HEK293T (cell line): ENCODE results near the gene NSDHL.

Experiments used
- BHLHE40 ChIP-seq: fragments of 450-650 bp; IDR thresholded peaks from 2 replicates; pipeline ENCODE4 v1.6.1; 2016; ENCODE audit warnings: mild to moderate bottlenecking, moderate library complexity, borderline replicate concordance
- CTBP1 ChIP-seq: fragments of 450-650 bp; IDR thresholded peaks from 2 replicates; pipeline ENCODE4 v1.6.1; 2016; ENCODE audit warnings: borderline replicate concordance
- FOXK2 ChIP-seq: fragments of 450-650 bp; IDR thresholded peaks from 2 replicates; pipeline ENCODE4 v1.6.1; 2016; ENCODE audit warnings: mild to moderate bottlenecking
- FOXM1 ChIP-seq: fragments of 450-650 bp; IDR thresholded peaks from 2 replicates; pipeline ENCODE4 v1.6.1; 2017; ENCODE audit warnings: mild to moderate bottlenecking, borderline replicate concordance
- NFRKB ChIP-seq: fragments of 450-650 bp; IDR thresholded peaks from 2 replicates; pipeline ENCODE4 v1.6.1; 2016; ENCODE audit warnings: mild to moderate bottlenecking, moderate library complexity
- SP1 ChIP-seq: fragments of 450-650 bp; IDR thresholded peaks from 2 replicates; pipeline ENCODE4 v1.6.1; 2017
- SUZ12 ChIP-seq: fragments of 450-650 bp; IDR thresholded peaks from 2 replicates; pipeline ENCODE4 v1.6.1; 2016; ENCODE audit warnings: mild to moderate bottlenecking
- TARDBP ChIP-seq: fragments of 450-650 bp; IDR thresholded peaks from 2 replicates; pipeline ENCODE4 v1.6.1; 2016
- TF ChIP-seq, protein P1 (sequence below): fragments of 450-650 bp; IDR thresholded peaks from 2 replicates; pipeline ENCODE4 v1.6.1; 2016

DNA sequence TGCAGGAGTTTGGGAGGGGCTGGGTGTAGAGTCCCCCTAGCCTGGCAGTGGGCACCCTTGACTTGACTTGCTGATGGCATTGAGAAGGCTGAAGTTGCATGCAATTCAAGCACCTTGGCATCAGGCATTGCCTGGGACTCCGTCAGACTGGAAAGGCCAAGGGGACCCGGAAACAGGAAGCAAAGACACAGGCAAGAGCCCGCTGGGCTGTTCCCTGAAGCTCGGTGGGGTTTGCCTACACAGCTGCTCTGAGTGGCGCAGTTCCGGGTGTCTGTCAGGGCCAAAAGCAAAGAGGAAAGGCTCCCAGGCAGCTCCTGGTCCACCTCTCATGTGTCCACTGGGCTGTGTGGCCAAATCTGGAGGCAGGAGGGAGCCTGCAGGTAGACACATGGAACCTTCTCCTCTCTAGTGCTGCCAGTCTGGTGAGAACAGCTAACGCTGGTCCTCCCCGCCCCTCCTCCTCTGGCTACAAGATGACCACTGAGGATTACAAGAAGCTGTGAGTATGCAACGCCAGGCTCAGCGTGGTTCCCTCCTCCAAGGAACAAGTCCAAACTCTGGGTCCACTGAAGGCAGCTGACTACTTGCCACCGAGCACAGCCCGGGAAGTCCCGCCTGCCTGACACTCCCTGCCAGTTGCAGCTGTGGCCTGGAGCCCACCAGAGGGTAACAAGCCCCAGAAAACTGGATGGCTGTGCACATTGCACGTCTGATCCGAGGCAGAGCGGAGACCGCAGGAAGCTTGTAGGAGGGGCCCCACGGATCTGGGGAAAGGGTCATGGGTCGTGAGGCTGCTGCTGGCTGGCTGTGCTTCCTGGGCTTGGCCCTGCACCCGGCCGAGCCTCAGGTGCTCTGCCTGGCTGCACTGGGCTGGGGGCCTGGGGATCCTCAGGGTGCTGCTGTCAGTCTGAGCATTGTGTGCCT is 87.1 kb downstream of the NSDHL start:
- TF ChIP-seq FOXM1 (no peak), FOXK2 (no peak), CTBP1 (no peak), BHLHE40 (no peak), NFRKB (no peak), SUZ12 (no peak), TARDBP (no peak), SP1 (no peak)
- TF ChIP-seq, protein P1, sequence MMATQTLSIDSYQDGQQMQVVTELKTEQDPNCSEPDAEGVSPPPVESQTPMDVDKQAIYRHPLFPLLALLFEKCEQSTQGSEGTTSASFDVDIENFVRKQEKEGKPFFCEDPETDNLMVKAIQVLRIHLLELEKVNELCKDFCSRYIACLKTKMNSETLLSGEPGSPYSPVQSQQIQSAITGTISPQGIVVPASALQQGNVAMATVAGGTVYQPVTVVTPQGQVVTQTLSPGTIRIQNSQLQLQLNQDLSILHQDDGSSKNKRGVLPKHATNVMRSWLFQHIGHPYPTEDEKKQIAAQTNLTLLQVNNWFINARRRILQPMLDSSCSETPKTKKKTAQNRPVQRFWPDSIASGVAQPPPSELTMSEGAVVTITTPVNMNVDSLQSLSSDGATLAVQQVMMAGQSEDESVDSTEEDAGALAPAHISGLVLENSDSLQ = no peak
